Suppressor macrophage treated with lipopolysaccharide for 1 hour (primary cell): Measurements from ENCODE around the gene ZNF641.
A peak's percentile ranks its signal among the peaks of the same experiment; 100 is the strongest.
"Not testable (repeated sequence)": the region's sequence is repeated elsewhere in the genome, so short reads cannot be mapped to it uniquely, and the experiment has no call there.

Source experiments
- DNase-seq, 3 donors: peaks; one replicate each; pipeline ENCODE4 v3.0.0-alpha.2; 2020 to 2022

Gene ZNF641

GRCh38 chr12:48333680-48334079, 17.0 kb downstream of the ZNF641 start:
- DNase-seq, result not testable (repeated sequence)

- no peak for DNase-seq
Observed at GRCh38 chr12:48331399-48331798, 19.3 kb downstream of the ZNF641 start.

- no peak for DNase-seq
Observed at GRCh38 chr12:48329199-48329939, 21.4 kb downstream of the ZNF641 start.

- no peak for DNase-seq
Observed at GRCh38 chr12:48316491-48316890, 34.2 kb downstream of the ZNF641 start.

GRCh38 chr12:48311313-48311712, 39.4 kb downstream of the ZNF641 start:
- DNase-seq, result no peak

GRCh38 chr12:48307269-48307668, 43.5 kb downstream of the ZNF641 start:
- DNase-seq, result no peak

GRCh38 chr12:48305190-48305589, 45.5 kb downstream of the ZNF641 start:
- DNase-seq, result no peak

GRCh38 chr12:48302161-48302911, 48.4 kb downstream of the ZNF641 start:
- DNase-seq, result peak in 1 of 3 donors; percentile 7

GRCh38 chr12:48300774-48301173, 49.9 kb downstream of the ZNF641 start:
- no peak for DNase-seq

- DNase-seq, result peak; percentile 46 to 64 (median 55)
Observed at GRCh38 chr12:48296586-48297282, 54.0 kb downstream of the ZNF641 start.

- DNase-seq, result peak; percentile 25 to 73 (median 61)
Observed at GRCh38 chr12:48292040-48292439, 58.7 kb downstream of the ZNF641 start.

GRCh38 chr12:48291511-48291910, 59.2 kb downstream of the ZNF641 start:
- no peak for DNase-seq

GRCh38 chr12:48288387-48289268, 62.1 kb downstream of the ZNF641 start:
- no peak for DNase-seq
